ENCODE results near the gene HRAS.
A peak's percentile ranks its signal among the peaks of the same experiment; 100 is the strongest.
"Not testable (repeated sequence)": the region's sequence is repeated elsewhere in the genome, so short reads cannot be mapped to it uniquely, and the experiment has no call there.

Gene HRAS

GRCh38 chr11:535519-536454 is at the start of gene HRAS:
Gene HRAS, minus strand, starts transcription at chr11:535576.
- peak; percentile 96 for DNase-seq

- no peak for DNase-seq
Measured at GRCh38 chr11:584287-584686, 48.9 kb upstream of the HRAS start.

GRCh38 chr11:581752-582151 is 46.4 kb upstream of the HRAS start:
- no peak for DNase-seq

- no peak for DNase-seq
Measured at GRCh38 chr11:581342-581741, 46.0 kb upstream of the HRAS start.

- DNase-seq, result no peak
Measured at GRCh38 chr11:579830-580601, 44.6 kb upstream of the HRAS start.

- DNase-seq, result no peak
Measured at GRCh38 chr11:578276-579035, 43.1 kb upstream of the HRAS start.

- no peak for DNase-seq
Measured at GRCh38 chr11:577611-577894, 42.2 kb upstream of the HRAS start.

- DNase-seq, result no peak
Measured at GRCh38 chr11:576811-577610, 41.6 kb upstream of the HRAS start.

- DNase-seq, result peak; percentile 97
Measured at GRCh38 chr11:575996-576768, 40.8 kb upstream of the HRAS start, which contains the start of gene PHRF1. Gene PHRF1, plus strand, starts transcription at chr11:576470. Its CDS starts 5,043 bp downstream, at chr11:581513.

GRCh38 chr11:575313-575995 is 40.1 kb upstream of the HRAS start:
- DNase-seq, result no peak

- no peak for DNase-seq
Measured at GRCh38 chr11:574632-575312, 39.4 kb upstream of the HRAS start.

GRCh38 chr11:574031-574570 is 38.7 kb upstream of the HRAS start:
- DNase-seq, result not testable (repeated sequence)

- DNase-seq, result no peak
Measured at GRCh38 chr11:573146-573759, 37.9 kb upstream of the HRAS start.

GRCh38 chr11:571802-572185 is 36.4 kb upstream of the HRAS start:
- no peak for DNase-seq

GRCh38 chr11:569158-569885 is 33.9 kb upstream of the HRAS start:
- no peak for DNase-seq

GRCh38 chr11:568306-569157 is 33.2 kb upstream of the HRAS start:
- peak; percentile 96 for DNase-seq

- peak; percentile 33 for DNase-seq
Measured at GRCh38 chr11:567629-568292, 32.4 kb upstream of the HRAS start.
